ENCODE results near the gene ECHDC3. TPM values are rescaled to one million over a fixed set of nuclear protein-coding genes. Genes with fewer than 3 reads are reported as not detected.
A peak's percentile ranks its signal among the peaks of the same experiment; 100 is the strongest.

Gene ECHDC3
- total RNA-seq, 1 experiment from 2014 or later: 0.78 TPM

DNA sequence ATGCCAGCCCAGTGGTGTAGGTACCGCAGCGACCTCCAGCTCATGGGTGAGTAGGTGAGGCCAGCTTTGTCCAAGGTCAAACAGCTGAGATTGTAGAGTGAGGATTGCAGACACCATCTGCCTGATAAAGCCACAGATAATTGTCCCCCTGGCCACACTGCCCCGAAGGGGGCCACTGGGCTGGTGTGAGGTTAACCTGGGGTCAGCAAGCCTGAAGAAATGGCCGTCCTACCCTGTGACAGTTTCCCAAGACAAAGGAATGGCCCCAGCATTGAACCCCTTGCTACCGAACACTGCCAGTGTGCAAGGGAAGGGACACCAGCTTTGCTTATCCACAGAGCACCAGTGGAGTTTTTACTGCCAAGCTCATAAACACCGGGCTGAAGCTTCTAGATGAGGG lies 23.0 kb downstream of the ECHDC3 start:
- DNase-seq (ENCODE audit: low spot score): no peak
- in situ Hi-C loops (cut with HindIII; ENCODE audit: low sequenced_read_pairs): no loop called here

DNA sequence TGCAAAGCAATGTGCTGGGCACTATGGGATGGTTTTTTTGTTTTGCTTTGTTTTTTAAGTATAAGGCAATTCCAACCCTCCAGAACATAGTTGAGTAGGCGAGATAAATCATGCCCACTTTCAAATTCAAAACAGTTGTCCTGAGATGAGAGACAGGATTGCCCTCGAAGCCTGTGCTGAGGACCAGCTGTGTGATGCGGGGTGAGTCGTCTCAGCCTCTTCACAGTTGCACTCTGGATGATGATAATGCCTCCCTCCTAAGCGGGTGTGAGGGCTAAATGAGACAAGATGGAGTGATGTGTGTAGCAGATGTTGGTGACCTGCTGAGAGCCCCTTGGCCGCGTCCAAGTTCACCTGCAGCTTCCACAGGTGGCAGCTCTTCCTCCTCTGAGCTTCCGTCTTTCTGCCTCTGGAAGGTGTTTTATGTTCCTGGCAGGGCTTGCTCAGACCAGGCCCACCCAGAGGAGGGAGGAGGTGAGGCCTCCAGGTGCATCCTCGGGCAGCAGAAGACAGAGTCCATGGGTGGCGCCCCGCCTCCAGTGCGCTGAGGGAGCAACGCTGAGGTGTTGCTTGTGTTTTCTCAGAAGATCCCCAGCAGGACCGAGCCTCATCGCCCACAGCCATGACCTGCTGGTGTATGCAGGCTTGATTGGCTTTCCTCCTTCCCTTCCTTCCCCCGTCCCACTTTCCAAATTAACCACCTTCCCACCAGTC lies 30.6 kb downstream of the ECHDC3 start:
- in situ Hi-C loops (cut with HindIII; ENCODE audit: low sequenced_read_pairs): no loop called here
- no peak for DNase-seq (ENCODE audit: low spot score)

DNA sequence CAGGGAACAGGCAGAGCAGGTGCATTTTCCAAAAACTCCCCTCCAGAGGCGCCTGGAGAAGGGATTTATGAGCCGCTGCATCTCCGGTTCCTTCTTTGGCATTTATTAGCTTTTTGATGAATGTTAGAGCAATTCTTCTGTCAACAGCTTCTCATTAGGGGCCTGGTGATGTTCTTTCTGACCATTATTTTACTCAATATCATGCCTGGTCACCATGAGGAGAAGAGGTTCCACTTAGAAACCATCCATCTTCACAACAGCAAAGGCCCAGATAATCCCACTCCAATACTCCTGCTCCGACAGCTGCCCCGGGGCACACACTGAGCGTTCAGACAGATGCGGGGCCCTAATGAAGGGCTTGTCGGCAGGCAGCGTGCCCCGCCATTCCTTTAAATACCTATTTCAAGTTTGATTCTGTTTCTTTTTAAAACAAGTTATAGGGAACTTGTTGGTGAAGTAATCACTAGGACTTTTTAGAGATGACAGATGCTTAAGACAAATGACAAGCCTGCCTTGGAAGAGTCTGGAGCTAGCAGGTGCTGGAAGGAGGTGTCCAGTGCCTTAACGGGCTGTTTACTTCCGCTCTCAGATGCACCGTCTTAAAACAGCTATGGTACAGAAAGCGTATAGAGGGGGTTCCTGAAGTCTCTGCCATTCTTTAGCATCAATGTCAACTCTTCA lies 31.7 kb downstream of the ECHDC3 start:
- DNase-seq (ENCODE audit: low spot score): no peak
- in situ Hi-C loops (cut with HindIII; ENCODE audit: low sequenced_read_pairs): no loop called here

GRCh38 chr10:11775412-11775811 lies 33.2 kb downstream of the ECHDC3 start:
- in situ Hi-C loops (cut with HindIII; ENCODE audit: low sequenced_read_pairs): no loop called here
- no peak for DNase-seq (ENCODE audit: low spot score)

DNA sequence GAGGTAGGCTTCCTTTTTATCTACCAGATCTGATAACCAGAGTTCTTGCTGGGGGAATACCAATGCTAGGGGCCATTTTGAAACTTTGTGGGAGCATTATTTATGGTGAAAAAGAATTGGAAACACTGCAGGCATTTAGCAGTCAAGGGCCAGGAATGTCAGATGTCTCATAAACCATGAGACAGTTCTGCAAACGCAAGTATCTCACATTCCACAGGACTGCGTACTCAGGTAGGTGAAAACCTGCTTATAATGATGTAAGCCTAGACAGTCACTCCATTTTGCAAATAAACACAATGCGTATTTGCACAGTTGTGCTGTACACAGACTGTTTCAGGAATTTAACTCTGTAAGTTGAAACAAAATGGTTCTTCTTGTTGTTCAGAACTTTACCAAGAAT lies 33.9 kb downstream of the ECHDC3 start:
- in situ Hi-C loops (cut with HindIII; ENCODE audit: low sequenced_read_pairs): no loop called here
- DNase-seq (ENCODE audit: low spot score): no peak

DNA sequence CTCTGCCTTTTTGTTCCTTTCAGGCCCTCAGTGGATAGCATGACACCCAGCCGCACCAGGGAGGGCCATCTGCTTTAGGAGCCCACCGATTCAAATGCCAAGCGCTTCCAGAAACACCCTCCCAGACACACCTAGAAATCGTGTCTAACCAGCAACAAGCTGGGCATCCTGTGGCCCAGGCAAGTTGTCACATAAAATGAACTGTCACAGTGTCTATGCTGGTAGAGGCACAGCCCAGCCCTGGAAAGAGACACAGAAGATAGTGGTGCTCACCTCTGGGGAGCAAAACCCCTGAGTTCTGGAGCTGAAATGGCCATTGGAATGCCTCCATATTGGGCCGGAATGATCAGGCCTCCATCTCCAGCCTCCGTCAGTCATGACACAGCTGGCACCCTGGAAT lies 38.9 kb downstream of the ECHDC3 start:
- in situ Hi-C loops (cut with HindIII; ENCODE audit: low sequenced_read_pairs): no loop called here
- DNase-seq (ENCODE audit: low spot score): no peak

GRCh38 chr10:11782793-11783557 lies 40.8 kb downstream of the ECHDC3 start:
- DNase-seq (ENCODE audit: low spot score): peak; percentile 59

GRCh38 chr10:11783558-11783865 lies 41.3 kb downstream of the ECHDC3 start:
- in situ Hi-C loops (cut with HindIII; ENCODE audit: low sequenced_read_pairs): no loop called here
- no peak for DNase-seq (ENCODE audit: low spot score)

More at GRCh38 chr10:11782793-11783557, 40.8 kb downstream of the ECHDC3 start:
- in situ Hi-C loops (cut with HindIII; ENCODE audit: low sequenced_read_pairs): no loop called here

- in situ Hi-C loops (cut with HindIII; ENCODE audit: low sequenced_read_pairs): no loop called here
- DNase-seq (ENCODE audit: low spot score): no peak
These were observed 45.2 kb downstream of the ECHDC3 start for GRCh38 chr10:11787374-11787773.

DNA sequence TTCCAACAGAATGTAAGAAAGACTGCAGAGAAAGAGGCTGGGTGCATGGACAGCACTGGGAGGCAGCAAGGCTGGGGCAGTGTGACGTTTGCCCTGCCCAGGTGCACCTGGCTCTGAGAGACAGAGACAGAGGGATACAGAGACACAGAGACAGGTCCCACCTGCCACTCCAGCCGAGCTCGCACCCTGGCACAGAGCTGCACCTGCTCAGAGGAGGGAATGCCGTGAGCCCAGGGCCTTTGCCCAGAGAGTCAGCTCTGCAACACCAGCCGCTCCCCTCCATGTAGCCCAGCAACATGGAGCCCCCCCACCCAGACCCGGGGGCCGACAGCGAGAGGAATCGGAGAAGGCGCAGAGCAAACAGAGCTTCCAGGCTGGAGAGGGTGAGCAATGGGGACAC lies 45.7 kb downstream of the ECHDC3 start:
- no peak for DNase-seq (ENCODE audit: low spot score)
- in situ Hi-C loops (cut with HindIII; ENCODE audit: low sequenced_read_pairs): no loop called here

DNA sequence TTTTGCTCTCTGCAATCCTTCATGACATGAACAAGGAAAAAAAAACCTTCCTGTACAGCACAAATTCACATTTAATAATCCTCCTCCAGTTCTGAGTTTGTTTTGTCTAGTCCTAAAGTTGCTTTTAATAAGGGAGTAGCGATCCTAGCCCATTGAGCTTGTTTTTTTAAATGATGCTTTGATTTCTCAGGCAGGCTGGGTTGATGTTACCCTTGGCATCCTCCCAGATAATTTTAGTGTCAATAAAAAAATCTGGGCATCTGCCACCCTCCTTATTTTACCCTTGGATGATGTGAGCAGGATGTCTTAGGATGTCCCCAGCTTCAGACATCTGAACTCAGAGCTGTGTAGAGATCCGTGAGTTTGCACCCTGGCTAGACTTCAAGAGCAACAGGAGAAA lies 47.1 kb downstream of the ECHDC3 start:
- in situ Hi-C loops (cut with HindIII; ENCODE audit: low sequenced_read_pairs): no loop called here
- no peak for DNase-seq (ENCODE audit: low spot score)

DNA sequence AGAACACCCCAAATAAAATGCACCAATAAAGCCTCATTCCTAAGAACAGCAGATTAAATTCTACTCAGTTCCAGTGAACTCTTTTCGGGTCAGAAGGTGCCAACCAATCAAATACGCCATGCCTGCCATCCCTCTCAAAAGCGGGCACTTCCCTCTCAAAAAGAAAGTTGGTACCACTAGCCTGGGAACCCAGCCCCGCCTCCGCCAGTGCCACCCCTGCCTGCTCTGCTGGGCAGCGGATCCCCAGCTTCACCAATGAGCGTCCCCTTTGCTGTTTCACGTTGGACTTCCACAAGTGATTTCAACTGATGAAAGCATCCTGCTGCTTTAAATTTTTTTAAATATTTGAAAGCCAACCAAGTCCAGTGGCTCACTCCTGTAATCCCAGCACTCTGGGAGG lies 47.8 kb downstream of the ECHDC3 start:
- in situ Hi-C loops (cut with HindIII; ENCODE audit: low sequenced_read_pairs): no loop called here

DNA sequence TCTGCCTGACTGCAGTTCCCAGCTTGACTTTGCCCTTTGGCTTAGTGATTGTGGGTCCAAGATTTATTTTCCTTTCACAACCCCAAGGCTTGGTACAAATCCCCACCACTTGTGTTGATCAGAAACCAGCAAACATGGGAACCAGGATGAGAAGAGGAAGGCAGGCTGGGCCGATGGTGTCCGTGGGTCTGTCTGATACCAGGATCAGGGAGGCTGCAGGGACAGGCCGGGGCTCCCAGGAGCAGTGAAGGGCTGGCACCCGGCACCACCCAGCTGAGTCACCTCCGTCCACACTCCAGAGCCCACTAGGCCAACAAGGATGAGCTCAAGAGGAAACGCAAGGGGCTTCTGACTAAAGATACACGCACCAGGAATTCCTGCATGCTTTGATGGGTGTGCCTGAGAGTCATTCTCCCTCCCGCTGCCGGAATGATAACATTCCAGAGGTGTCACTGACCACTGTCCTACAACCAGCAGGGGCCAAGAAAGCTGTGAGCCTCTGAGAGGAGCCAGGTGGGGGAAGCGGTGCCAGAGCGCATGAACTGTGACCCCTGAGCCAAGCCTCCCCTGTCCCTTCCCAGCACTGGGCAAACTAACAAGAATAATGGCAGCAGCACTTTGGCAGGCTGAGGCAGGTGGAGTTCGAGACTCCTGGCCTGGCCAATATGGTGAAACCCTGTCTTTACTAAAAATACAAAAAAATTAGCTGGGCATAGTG lies 51.7 kb downstream of the ECHDC3 start:
- no peak for DNase-seq (ENCODE audit: low spot score)
- in situ Hi-C loops (cut with HindIII; ENCODE audit: low sequenced_read_pairs): no loop called here

More for the DNA sequence above, 47.8 kb downstream of the ECHDC3 start:
- no peak for DNase-seq (ENCODE audit: low spot score)

GRCh38 chr10:11794566-11794965 lies 52.4 kb downstream of the ECHDC3 start:
- no peak for DNase-seq (ENCODE audit: low spot score)
- in situ Hi-C loops (cut with HindIII; ENCODE audit: low sequenced_read_pairs): no loop called here

DNA sequence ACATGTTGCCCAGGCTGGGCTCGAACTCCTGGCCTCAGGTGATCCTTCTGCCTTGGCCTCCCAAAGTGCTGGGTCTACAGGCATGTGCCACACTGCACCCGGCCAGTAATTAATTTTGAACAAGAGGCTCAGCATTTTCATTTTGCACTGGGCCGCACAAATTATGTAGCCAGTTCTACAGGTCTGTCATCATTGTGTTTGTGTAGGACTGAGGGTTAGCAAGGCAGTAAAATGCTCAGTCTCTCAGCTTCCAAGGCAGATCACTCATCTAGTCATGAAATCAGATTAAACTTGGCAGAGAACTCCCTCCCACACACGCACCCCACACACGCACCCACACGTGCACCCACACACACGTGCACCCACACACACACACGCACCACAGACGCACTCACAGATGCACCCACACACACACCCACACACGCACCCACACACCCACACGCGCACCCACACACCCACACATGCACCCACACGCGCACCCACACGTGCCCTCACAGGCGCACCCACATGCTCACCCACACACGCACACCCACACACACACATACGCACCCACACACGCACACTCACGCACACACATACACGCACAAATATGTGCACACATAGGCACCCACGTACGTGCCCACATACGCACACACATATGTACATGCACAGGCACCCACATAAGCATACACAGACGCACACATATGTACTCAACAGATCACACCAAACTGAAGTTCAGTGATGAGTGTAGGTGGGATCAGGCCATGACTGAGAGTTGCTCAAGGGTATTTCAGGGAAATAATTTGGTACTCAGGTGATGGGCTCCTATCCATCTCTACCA lies 53.1 kb downstream of the ECHDC3 start:
- no peak for DNase-seq (ENCODE audit: low spot score)
- in situ Hi-C loops (cut with HindIII; ENCODE audit: low sequenced_read_pairs): no loop called here

- no peak for DNase-seq (ENCODE audit: low spot score)
- in situ Hi-C loops (cut with HindIII; ENCODE audit: low sequenced_read_pairs): no loop called here
These were observed 54.3 kb downstream of the ECHDC3 start for GRCh38 chr10:11796474-11796873.

- in situ Hi-C loops (cut with HindIII; ENCODE audit: low sequenced_read_pairs): no loop called here
These were observed 55.1 kb downstream of the ECHDC3 start for GRCh38 chr10:11797281-11797680.

DNA sequence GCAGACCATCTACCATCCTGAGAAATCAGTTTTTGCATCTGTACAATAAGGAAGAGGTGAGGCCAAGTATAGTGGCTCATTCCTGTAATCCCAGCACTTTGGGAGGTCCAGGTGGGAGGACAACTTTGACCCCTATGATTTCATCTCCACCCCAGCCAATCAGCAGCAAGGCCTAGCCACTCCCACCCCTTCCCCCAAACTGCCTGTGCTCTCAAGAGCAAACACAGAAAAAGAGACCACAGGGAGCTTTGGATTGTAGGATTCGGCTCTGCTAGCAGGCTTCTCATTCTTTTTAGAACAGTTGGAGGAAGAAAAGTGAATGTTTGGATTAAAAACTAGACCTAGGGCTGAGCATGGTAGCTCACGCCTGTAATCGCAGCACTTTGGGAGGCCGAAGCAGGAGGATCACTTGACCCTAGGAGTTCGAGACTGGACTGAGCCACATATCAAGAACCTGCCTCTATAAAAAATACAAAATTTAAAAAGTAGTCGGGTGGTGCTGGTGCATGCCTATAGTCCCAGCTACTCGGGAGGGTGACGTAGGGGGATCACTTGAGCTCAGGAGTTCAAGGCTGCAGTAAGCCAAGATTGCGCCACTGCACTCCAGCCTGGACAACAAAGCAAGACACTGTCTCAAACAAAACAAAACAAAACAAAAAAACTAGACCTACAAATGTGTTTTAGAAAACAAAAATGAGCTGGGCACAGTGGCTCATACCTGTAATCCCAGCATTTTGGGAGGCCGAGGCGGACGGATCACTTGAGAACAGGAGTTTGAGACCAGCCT lies 55.9 kb downstream of the ECHDC3 start:
- no peak for DNase-seq (ENCODE audit: low spot score)
- in situ Hi-C loops (cut with HindIII; ENCODE audit: low sequenced_read_pairs): no loop called here

More at GRCh38 chr10:11797281-11797680, 55.1 kb downstream of the ECHDC3 start:
- DNase-seq (ENCODE audit: low spot score): no peak
